ENCODE data around the gene ST7L. TPM values are rescaled to one million over a fixed set of nuclear protein-coding genes. Genes with fewer than 3 reads are reported as not detected.

The ST7L gene
- total RNA-seq, 2 donors from 2014 or later, result 10.5 to 14.5 TPM

GRCh38 chr1:112605633-112606327 is 13.2 kb downstream of the ST7L start:
- Histone ChIP-seq H3K27me3 (no peaks in the 10 kb centered on the region), H3K36me3 (peaks cover 71% of the 10 kb centered on the region), H3K9me3 (no peaks in the 10 kb centered on the region), H3K27ac (no peak overlapping the region), H3K4me3 (no peak overlapping the region), H3K4me1 (no peaks in the 10 kb centered on the region)
- DNase-seq (ENCODE audit: low spot score), result no peak
- TF ChIP-seq, protein P1, sequence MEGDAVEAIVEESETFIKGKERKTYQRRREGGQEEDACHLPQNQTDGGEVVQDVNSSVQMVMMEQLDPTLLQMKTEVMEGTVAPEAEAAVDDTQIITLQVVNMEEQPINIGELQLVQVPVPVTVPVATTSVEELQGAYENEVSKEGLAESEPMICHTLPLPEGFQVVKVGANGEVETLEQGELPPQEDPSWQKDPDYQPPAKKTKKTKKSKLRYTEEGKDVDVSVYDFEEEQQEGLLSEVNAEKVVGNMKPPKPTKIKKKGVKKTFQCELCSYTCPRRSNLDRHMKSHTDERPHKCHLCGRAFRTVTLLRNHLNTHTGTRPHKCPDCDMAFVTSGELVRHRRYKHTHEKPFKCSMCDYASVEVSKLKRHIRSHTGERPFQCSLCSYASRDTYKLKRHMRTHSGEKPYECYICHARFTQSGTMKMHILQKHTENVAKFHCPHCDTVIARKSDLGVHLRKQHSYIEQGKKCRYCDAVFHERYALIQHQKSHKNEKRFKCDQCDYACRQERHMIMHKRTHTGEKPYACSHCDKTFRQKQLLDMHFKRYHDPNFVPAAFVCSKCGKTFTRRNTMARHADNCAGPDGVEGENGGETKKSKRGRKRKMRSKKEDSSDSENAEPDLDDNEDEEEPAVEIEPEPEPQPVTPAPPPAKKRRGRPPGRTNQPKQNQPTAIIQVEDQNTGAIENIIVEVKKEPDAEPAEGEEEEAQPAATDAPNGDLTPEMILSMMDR (IDR thresholded peaks at IDR 0.05), result no peak

GRCh38 chr1:112603541-112603940 is 15.4 kb downstream of the ST7L start:
- Histone ChIP-seq H3K4me3 (no peak overlapping the region), H3K27ac (no peak overlapping the region), H3K27me3 (no peaks in the 10 kb centered on the region), H3K9me3 (no peaks in the 10 kb centered on the region), H3K4me1 (no peaks in the 10 kb centered on the region), H3K36me3 (peaks cover 68% of the 10 kb centered on the region)
- DNase-seq (ENCODE audit: low spot score), result no peak
- TF ChIP-seq, protein P1 (IDR thresholded peaks at IDR 0.05), result no peak

- no peak overlapping the region for H3K27ac ChIP-seq
- DNase-seq (ENCODE audit: low spot score), result no peak
- H3K9me3 ChIP-seq, result no peaks in the 10 kb centered on the region
- TF ChIP-seq, protein P1 (IDR thresholded peaks at IDR 0.05), result no peak
- no peaks in the 10 kb centered on the region for H3K4me1 ChIP-seq
- peaks cover 63% of the 10 kb centered on the region for H3K36me3 ChIP-seq
- H3K4me3 ChIP-seq, result no peak overlapping the region
- H3K27me3 ChIP-seq, result no peaks in the 10 kb centered on the region
Observed at GRCh38 chr1:112603012-112603411, 15.9 kb downstream of the ST7L start.

DNA sequence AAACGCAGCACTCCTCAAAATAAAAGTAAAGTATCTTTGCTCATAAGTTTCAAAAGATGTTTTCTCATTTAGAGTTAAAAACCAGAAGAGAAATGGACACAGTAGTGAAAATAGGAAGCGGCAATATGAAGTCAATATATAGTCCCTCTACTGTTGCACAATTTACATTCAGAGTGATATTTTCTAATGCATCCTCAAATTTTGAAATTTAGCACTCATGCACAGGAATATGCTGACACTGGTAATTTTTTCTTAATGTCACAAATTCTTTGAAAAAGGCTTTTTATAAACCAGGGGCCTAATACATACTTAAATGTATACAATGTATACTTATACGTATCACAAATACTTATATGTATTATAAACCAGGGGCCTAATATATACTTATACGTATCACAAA is 19.5 kb downstream of the ST7L start:
- Histone ChIP-seq H3K9me3 (no peaks in the 10 kb centered on the region), H3K27me3 (no peaks in the 10 kb centered on the region), H3K36me3 (peaks cover 44% of the 10 kb centered on the region), H3K4me1 (no peaks in the 10 kb centered on the region), H3K4me3 (no peak overlapping the region), H3K27ac (no peak overlapping the region)
- TF ChIP-seq, protein P1 (IDR thresholded peaks at IDR 0.05), result no peak
- no peak for DNase-seq (ENCODE audit: low spot score)

- no peak for DNase-seq (ENCODE audit: low spot score)
- Histone ChIP-seq H3K36me3 (peaks cover 20% of the 10 kb centered on the region), H3K9me3 (peaks cover 0 to 3% of the 10 kb centered on the region in 2 donors), H3K27ac (no peak overlapping the region), H3K4me1 (no peaks in the 10 kb centered on the region), H3K4me3 (no peak overlapping the region), H3K27me3 (no peaks in the 10 kb centered on the region)
- TF ChIP-seq, protein P1 (IDR thresholded peaks at IDR 0.05), result no peak
Observed at GRCh38 chr1:112594208-112594876, 24.6 kb downstream of the ST7L start.
